ENCODE measurements around the gene FGF16.
"Not testable (repeated sequence)": the region's sequence is repeated elsewhere in the genome, so short reads cannot be mapped to it uniquely, and the experiment has no call there.

Gene FGF16

DNA sequence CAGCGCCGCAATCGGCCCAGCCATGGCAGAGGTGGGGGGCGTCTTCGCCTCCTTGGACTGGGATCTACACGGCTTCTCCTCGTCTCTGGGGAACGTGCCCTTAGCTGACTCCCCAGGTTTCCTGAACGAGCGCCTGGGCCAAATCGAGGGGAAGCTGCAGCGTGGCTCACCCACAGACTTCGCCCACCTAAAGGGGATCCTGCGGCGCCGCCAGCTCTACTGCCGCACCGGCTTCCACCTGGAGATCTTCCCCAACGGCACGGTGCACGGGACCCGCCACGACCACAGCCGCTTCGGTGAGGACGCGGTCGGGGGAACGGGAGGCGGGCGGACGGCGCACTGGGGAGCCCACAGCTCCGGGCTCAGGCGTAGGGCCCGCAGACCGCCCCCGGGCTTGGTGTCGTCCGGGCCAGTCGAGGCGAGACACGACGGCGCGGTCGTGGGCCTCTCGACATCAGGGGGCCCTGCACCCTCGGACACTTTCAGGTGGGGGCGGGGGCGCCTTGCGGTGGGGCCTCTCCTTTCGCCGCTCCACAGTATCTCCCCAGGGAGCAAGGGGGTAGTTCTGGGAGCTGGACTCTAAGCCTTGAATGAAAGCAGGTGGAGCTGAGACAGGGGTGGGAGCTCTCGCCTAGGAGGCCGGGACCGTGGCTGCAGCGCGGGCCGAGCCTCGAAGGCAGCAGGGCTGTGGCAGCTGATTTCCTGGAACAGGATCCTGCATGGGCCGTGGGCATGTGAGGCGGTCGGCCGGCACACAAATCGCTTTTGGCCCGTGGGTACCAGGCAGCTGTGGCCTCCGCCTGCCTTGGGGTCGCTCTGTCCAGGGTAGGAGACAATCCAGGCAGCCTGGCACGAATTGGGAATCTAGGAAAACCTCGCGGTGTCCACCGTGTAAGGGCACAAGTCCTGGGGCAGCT, 722 bp downstream of the FGF16 start:
- DNase-seq: no peak

DNA sequence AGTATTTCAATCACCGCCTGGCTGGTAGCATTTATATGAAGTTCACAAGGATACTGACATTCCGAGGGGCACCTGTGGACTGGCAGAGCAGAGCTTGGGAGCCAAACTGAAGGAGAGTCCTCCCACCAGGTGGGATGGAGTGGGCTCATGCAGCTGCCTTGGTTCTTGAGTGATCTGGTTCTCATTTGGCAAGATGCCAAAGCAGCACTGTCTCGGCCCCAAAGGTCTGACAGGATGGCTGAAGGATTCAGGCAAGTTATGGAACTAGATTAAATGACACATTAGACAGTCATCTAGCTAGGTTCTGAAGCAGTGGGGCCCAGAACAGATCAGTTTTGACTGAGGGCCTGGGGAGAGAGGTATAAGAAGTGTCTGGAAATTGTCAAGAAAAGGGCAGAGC, 3.2 kb downstream of the FGF16 start:
- no peak for DNase-seq

DNA sequence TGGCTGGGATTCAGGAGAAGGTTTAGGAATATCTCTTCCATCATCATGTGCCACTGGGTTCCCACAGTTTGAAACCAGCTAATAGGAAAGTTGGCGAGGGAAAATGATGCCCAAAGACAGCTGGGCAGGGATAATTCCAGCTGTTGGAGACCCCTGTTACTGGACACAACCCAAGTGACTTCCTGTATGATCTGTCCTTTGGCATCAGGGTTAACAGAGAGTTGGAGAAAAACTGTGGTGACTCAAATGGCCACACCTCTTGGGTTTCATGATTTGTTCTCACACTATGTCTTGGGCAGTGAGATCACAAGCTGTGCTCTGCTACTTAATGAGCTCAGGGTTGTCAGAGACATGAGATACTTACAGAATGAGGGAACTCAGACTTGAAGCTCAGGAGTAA, 3.8 kb downstream of the FGF16 start:
- no peak for DNase-seq

DNA sequence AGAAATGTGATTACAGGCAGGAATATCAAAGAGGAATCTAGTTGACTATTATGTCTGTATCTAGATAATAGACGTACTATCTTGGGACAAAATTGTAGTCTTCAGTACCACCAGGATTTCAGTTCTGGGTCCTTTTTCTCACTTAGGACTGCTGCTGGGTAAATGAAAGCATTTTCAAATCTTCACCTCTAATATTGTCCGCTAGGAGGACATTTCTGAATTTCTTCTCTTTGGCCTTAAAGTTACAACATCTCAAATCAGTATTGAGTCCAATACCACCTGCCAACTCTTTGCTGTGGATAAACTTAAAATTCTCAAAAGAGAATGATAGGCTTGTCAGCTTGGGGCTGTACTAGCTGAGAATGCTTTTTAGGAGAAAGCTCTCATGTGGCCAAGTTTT, 6.0 kb downstream of the FGF16 start:
- no peak for DNase-seq

DNA sequence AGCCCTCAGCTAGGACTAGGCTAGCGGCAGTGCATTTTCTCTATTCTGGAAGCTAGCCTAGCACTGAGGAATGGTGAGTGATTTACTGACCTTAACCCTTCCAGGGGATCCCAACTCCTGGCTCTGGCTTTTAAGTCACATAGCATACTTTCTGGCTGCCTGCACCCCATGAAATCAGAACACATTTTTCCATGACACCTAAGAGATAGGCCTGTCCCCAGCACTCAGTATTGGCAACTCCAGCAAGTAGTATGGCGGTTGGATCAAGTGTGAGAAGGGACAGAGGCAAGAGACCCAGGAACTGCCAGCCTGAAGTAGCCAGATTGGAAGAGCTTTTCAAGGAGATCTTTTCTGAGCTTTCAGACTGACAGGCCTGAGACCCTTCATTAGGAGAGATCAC, 8.2 kb downstream of the FGF16 start:
- no peak for DNase-seq

DNA sequence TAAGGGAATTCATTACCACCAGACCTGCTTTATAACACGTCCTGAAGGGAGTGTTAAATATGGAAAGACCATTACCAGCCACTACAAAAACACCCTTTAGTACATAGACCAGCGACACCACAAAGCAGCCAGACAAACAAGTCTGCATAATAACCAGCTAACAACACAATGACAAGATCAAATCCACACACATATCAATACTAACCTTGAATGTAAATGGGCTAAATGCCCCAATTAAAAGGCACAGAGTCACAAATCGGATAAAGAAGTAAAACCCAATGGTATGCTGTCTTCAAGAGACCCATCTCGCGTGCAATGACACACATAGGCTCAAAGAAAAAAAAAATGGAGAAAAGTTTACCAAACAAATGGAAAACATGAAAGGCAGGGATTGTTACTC, 36.9 kb downstream of the FGF16 start:
- DNase-seq: no peak

DNA sequence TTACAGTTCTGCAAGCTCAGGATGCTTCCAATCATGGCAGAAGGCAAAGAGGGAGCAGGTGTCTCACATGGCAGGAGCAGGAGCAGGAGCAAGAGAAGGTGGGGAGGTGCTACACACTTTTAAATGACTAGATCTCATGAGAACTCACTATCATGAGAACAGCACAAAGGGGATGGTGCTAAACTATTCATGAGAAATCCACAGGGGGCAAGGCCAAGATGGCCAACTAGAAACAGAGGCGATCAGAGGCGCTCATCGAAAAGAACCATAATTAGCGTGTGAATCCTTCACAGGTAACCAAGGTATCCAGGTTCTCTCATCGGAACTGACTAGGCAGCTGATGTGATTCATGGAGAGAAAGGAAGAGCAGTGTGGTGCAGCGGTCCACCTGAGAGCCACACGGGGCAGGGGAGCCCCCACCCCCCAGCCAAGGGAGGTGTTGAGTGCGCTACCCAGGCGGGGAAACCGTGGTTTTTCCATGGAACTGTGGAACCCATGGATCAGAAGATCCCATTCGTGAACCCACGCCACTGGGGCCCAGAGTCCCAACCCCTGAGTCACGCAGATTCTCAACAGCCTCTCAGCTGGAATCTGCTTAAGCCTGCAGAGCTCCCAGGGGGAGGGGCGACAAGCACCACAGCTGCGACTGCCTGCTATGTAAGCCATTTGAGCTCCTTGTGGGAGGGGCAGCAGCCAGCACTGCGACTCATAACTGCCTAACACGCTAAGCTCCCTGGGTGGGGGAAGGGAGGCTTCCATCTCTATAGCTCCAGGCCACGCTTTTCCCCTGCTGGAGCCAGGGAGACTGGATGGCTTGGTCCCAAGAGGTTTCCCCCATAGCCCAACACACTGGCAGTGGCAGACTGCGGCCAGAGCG, 46.7 kb downstream of the FGF16 start:
- no peak for DNase-seq

DNA sequence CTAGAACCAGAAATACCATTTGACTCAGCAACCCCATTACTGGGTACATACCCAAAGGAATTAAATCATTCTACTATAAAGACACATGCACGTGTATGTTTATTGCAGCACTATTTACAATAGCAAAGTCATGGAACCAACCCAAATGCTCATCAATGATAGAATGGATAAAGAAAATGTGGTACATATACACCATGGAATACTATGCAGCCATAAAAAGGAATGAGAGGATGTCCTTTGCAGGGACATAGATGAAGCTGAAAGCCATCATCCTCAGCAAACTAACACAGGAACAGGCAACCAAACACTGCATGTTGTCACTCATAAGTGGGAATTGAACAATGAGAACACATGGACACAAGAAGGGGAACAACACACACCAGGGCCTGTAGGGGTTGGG, 53.0 kb downstream of the FGF16 start:
- DNase-seq: not testable (repeated sequence)

DNA sequence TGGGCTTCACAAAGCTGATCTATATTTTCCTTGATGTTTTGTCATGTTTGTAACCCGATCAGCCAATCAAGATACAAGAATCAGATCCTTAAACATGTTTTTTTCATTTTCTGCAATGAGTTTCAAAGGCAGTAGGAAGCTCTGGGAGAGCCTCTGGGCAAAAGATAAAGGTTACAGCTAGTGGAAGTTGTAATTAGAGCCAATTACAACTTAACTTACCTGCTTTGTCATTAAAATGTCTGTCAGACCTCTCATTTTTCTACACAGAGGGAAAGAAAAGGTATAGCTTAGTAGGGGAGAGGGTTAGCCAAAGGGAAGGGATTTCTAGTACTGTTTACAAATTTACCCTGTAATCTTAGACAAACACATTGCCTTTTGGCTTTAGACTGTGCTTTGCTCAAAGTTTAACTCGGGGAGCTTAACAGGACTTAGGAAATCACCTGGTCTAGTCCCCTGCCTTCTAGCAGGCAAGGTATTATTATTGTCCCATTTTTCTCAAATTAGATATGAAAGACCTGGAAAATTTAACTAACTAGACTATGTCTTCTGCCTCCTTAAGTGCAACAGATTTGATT, 55.8 kb downstream of the FGF16 start:
- DNase-seq: no peak

DNA sequence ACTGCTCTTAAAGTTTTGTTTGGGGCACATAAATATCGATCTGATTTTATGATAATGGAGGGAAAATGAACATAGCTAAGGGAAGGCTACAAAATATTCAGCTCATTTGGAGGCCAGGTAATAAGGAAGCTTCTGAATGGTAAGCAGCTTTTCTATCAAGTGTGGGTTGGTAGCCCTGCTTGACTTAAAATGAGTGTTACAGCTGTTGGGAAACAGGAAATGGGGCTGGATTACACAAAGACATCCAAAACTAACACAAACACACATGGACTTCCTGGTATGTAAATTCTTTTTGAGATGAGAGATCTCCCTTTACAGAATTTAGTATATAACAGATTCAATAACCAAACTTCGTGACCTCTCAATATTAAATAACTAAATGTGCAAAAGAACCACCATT, 58.0 kb downstream of the FGF16 start:
- DNase-seq: no peak
